ENCODE data around the gene DPH2. TPM values are rescaled to one million over a fixed set of nuclear protein-coding genes. Genes with fewer than 3 reads are reported as not detected.

The DPH2 gene
- total RNA-seq, 1 experiment from 2014 or later = 57.5 TPM

- H3K9me3 Mint-ChIP-seq = no peaks in the 10 kb centered on the region
- no peaks in the 10 kb centered on the region for H3K27me3 Mint-ChIP-seq (ENCODE audit: low read depth)
- peaks cover 8% of the 10 kb centered on the region; the same call in 1 of the 2 replicates for H3K36me3 Mint-ChIP-seq
- TF ChIP-seq TEAD4 (CRISPR knock-in tag; IDR thresholded peaks at IDR 0.05) = no peak
- TF ChIP-seq SP1 (CRISPR knock-in tag; conservative IDR thresholded peaks at IDR 0.05) = no peak
- TF ChIP-seq CTCF (IDR thresholded peaks at IDR 0.05) = no peak
- no peak for TF ChIP-seq ETV6 (CRISPR knock-in tag; IDR thresholded peaks at IDR 0.05)
- TF ChIP-seq EMX1 (CRISPR knock-in tag; IDR thresholded peaks at IDR 0.05) = no peak
- ATAC-seq = no peak
- POLR2A ChIA-PET = no interaction called here
- no peak overlapping the region for H3K27ac Mint-ChIP-seq
- H3K4me1 Mint-ChIP-seq = no peaks in the 10 kb centered on the region
- no peak overlapping the region for H3K4me3 Mint-ChIP-seq
- no peak for DNase-seq (ENCODE audit: low spot score)
- CTCF ChIA-PET = no interaction called here
These were observed 8.1 kb upstream of the DPH2 start for GRCh38 chr1:43961692-43962091.

- no peak overlapping the region for H3K27ac Mint-ChIP-seq
- ChIA-PET CTCF (no interaction called here), POLR2A (no interaction called here)
- peaks cover 3% of the 10 kb centered on the region; the same call in 1 of the 2 replicates for H3K36me3 Mint-ChIP-seq
- no peaks in the 10 kb centered on the region for H3K9me3 Mint-ChIP-seq
- DNase-seq (ENCODE audit: low spot score) = no peak
- H3K27me3 Mint-ChIP-seq (ENCODE audit: low read depth) = no peaks in the 10 kb centered on the region
- no peaks in the 10 kb centered on the region for H3K4me1 Mint-ChIP-seq
- no peak overlapping the region for H3K4me3 Mint-ChIP-seq
- TF ChIP-seq ETV6 (CRISPR knock-in tag; IDR thresholded peaks at IDR 0.05) = no peak
- TF ChIP-seq ZNF219 (CRISPR knock-in tag; IDR thresholded peaks at IDR 0.05; ENCODE audit: borderline replicate concordance) = no peak
- no peak for TF ChIP-seq ZNF281 (CRISPR knock-in tag; IDR thresholded peaks at IDR 0.05)
- TF ChIP-seq ATF1 (CRISPR knock-in tag; IDR thresholded peaks at IDR 0.05) = no peak
- no peak for TF ChIP-seq JAZF1 (CRISPR knock-in tag; IDR thresholded peaks at IDR 0.05)
- no peak for TF ChIP-seq E2F1 (CRISPR knock-in tag; IDR thresholded peaks at IDR 0.05)
- TF ChIP-seq USF2 (CRISPR knock-in tag; IDR thresholded peaks at IDR 0.05) = no peak
- TF ChIP-seq SOX15 (CRISPR knock-in tag; IDR thresholded peaks at IDR 0.05) = no peak
- TF ChIP-seq EMX1 (CRISPR knock-in tag; IDR thresholded peaks at IDR 0.05) = no peak
- no peak for TF ChIP-seq ZNF423 (CRISPR knock-in tag; IDR thresholded peaks at IDR 0.05)
- no peak for ATAC-seq
These were observed 7.5 kb upstream of the DPH2 start for GRCh38 chr1:43962324-43962723.

GRCh38 chr1:43963006-43963405, 6.8 kb upstream of the DPH2 start:
- POLR2A ChIA-PET = no interaction called here
- Mint-ChIP-seq H3K36me3 (0 out of 2 replicates have a peak, but pooled peaks cover 2% of the 10 kb centered on the region), H3K9me3 (no peaks in the 10 kb centered on the region), H3K4me3 (no peak overlapping the region), H3K4me1 (no peaks in the 10 kb centered on the region), H3K27me3 (ENCODE audit: low read depth) (no peaks in the 10 kb centered on the region), H3K27ac (no peak overlapping the region)
- no peak for DNase-seq (ENCODE audit: low spot score)
- no peak for ATAC-seq
- CTCF ChIA-PET = interaction anchor here (1.1 kb wide), 1 partner anchor 28 kb away, joined by 3 read pairs; no protein-coding TSS in a partner anchor
- TF ChIP-seq HMGA2 (CRISPR knock-in tag; IDR thresholded peaks at IDR 0.05) (no peak), CDX4 (CRISPR knock-in tag; IDR thresholded peaks at IDR 0.05; ENCODE audit: borderline replicate concordance) (no peak), TEAD1 (CRISPR knock-in tag; IDR thresholded peaks at IDR 0.05) (no peak), NR1H2 (CRISPR knock-in tag; IDR thresholded peaks at IDR 0.05) (no peak), ZNF512 (CRISPR knock-in tag; IDR thresholded peaks at IDR 0.05; ENCODE audit: borderline replicate concordance) (no peak), ATF3 (CRISPR knock-in tag; conservative IDR thresholded peaks at IDR 0.05) (no peak), SMAD3 (CRISPR knock-in tag; IDR thresholded peaks at IDR 0.05; ENCODE audit: borderline replicate concordance) (no peak), ZNF121 (CRISPR knock-in tag; IDR thresholded peaks at IDR 0.05) (no peak), PREB (CRISPR knock-in tag; IDR thresholded peaks at IDR 0.05; ENCODE audit: borderline replicate concordance) (no peak), ZNF263 (CRISPR knock-in tag; IDR thresholded peaks at IDR 0.05; ENCODE audit: low read depth) (no peak), TEAD4 (CRISPR knock-in tag; IDR thresholded peaks at IDR 0.05) (no peak)

Measured in WTC11 (cell line).